GM19193 (cell line): ENCODE data around the gene NAALADL2.

Source experiments
- POLR2A ChIP-seq: IDR thresholded peaks from 4 replicates; pipeline ENCODE4 v1.6.1; 2011; ENCODE audit not compliant: insufficient read depth, insufficient read length; ENCODE audit errors: extremely low read depth

Gene NAALADL2

GRCh38 chr3:175612487-175613196 lies 753.5 kb downstream of the NAALADL2 start:
- no peak for TF ChIP-seq POLR2A

GRCh38 chr3:175617247-175617646 lies 758.1 kb downstream of the NAALADL2 start:
- no peak for TF ChIP-seq POLR2A

GRCh38 chr3:175619369-175619768 lies 760.2 kb downstream of the NAALADL2 start:
- no peak for TF ChIP-seq POLR2A

GRCh38 chr3:175620093-175620492 lies 761.0 kb downstream of the NAALADL2 start:
- TF ChIP-seq POLR2A, result no peak

- TF ChIP-seq POLR2A, result no peak
Observed at GRCh38 chr3:175620532-175620931, 761.4 kb downstream of the NAALADL2 start.

- no peak for TF ChIP-seq POLR2A
Observed at GRCh38 chr3:175640958-175641357, 781.8 kb downstream of the NAALADL2 start.

- no peak for TF ChIP-seq POLR2A
Observed at GRCh38 chr3:175646865-175647264, 787.7 kb downstream of the NAALADL2 start.

GRCh38 chr3:175648899-175649298 lies 789.8 kb downstream of the NAALADL2 start:
- TF ChIP-seq POLR2A, result no peak

- no peak for TF ChIP-seq POLR2A
Observed at GRCh38 chr3:175651716-175652115, 792.6 kb downstream of the NAALADL2 start.

GRCh38 chr3:175655351-175655750 lies 796.2 kb downstream of the NAALADL2 start:
- TF ChIP-seq POLR2A, result no peak

GRCh38 chr3:175656461-175656860 lies 797.3 kb downstream of the NAALADL2 start:
- TF ChIP-seq POLR2A, result no peak

- TF ChIP-seq POLR2A, result no peak
Observed at GRCh38 chr3:175659670-175660350, 800.7 kb downstream of the NAALADL2 start.

GRCh38 chr3:175662815-175663214 lies 803.7 kb downstream of the NAALADL2 start:
- TF ChIP-seq POLR2A, result no peak

- no peak for TF ChIP-seq POLR2A
Observed at GRCh38 chr3:175664911-175665310, 805.8 kb downstream of the NAALADL2 start.

GRCh38 chr3:175668300-175668699 lies 809.2 kb downstream of the NAALADL2 start:
- no peak for TF ChIP-seq POLR2A

GRCh38 chr3:175670557-175670956 lies 811.4 kb downstream of the NAALADL2 start:
- no peak for TF ChIP-seq POLR2A
